ENCODE measurements around the gene ATG4C. TPM values are rescaled to one million over a fixed set of nuclear protein-coding genes. Genes with fewer than 3 reads are reported as not detected.
"Not testable (repeated sequence)": the region's sequence is repeated elsewhere in the genome, so short reads cannot be mapped to it uniquely, and the experiment has no call there.

ATG4C gene, protein sequence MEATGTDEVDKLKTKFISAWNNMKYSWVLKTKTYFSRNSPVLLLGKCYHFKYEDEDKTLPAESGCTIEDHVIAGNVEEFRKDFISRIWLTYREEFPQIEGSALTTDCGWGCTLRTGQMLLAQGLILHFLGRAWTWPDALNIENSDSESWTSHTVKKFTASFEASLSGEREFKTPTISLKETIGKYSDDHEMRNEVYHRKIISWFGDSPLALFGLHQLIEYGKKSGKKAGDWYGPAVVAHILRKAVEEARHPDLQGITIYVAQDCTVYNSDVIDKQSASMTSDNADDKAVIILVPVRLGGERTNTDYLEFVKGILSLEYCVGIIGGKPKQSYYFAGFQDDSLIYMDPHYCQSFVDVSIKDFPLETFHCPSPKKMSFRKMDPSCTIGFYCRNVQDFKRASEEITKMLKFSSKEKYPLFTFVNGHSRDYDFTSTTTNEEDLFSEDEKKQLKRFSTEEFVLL
- 2.0 and 2.2 TPM in 2 replicates for total RNA-seq (2014; rRNA removed; shearing (Covaris generic))

DNA sequence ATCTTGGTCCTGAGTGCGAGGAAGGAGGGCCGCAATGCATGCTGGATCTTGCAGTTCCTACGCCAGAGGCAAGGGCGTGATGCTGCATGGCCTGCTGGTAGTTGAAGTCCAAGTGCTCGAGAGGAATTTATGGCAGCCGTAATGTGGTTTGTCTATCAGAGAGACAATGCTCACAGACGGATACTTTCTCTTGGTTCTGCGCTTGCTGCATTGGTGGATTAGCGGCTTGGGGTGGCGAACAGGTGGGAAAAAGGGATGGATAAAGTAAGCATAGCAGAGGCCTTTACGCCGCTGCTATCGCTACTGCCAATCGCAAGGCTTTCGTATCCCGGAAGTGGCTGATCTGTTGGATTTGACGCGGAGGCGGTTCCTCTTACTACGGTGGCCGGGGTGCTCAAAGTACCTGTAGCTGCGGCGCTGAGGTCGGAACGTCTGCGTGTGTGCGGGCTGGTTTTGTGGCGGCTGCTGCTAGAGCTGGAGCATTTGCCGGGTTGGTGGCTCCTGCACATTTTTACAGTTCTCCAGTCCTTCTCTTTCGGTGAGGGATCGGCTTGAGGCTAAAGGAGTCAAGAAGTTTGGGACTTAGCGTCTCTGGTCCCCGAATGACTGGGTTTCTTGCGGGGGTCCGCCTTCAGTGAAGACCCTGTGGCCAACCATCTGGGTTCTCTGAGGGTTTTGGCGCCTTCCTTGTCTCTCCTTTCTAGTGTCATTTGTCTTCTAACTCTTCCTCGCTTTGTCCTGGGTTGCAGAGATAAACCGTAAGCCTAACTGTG is at the start of gene ATG4C:
Gene ATG4C, plus strand, starts transcription at position 397 of the 773 bp plus-strand sequence. CDS start 19,655 bp downstream, outside the sequence.
- in situ Hi-C loops (cut with HindIII; ENCODE audit: low sequenced_read_pairs) = no loop called here
- peak; percentile 98 for DNase-seq (ENCODE audit: low spot score)

DNA sequence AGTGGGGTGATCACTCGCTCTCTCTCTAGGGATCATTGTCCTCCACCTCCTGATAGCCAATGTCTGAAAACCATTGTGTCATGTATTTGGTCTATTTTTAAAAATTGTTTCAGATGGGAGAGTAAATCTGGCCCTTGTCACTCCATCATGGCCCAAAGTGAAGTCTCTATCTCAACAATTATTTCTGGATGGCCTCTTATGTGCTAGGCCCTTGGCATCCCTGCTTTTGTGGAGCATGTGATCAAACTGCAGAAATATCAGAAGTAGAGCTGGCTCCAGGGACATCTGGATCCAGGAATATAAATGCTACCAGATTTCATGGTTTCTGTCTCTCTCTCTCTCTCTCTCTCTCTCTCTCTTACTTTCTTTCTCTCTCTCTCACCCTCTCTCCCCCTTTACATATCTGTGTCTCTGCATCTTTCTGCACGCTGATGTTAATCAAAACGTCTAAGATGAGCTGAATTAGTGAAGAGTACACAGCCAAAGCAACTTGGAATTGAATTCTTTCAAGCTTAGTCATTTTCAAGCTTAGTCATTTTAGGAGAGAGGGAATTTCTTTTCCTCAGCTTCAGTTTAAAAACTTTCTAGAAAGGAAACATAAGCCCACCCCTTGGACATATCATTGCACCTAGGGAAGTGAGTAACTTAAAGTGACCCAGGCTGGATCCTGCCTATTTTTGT is 48.3 kb upstream of the ATG4C start:
- DNase-seq (ENCODE audit: low spot score) = no peak
- in situ Hi-C loops (cut with HindIII; ENCODE audit: low sequenced_read_pairs) = no loop called here

DNA sequence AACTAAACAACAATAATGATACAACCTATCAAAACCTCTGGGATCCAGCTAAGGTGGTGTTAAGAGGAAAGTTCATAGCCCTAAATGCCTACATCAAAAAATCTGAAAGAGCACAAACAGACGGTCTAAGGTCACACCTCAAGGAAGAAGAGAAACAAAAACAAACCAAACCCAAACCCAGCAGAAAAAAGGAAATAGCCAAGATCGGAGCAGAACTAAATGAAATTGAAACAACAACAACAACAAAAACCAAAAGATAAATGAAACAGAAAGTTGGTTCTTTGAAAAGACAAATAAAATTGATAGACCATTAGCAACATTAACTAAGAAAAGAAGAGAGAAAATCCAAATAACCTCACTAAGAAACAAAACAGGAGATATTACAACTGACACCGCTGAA is 43.2 kb upstream of the ATG4C start:
- in situ Hi-C loops (cut with HindIII; ENCODE audit: low sequenced_read_pairs); DNase-seq (ENCODE audit: low spot score): not testable (repeated sequence)

DNA sequence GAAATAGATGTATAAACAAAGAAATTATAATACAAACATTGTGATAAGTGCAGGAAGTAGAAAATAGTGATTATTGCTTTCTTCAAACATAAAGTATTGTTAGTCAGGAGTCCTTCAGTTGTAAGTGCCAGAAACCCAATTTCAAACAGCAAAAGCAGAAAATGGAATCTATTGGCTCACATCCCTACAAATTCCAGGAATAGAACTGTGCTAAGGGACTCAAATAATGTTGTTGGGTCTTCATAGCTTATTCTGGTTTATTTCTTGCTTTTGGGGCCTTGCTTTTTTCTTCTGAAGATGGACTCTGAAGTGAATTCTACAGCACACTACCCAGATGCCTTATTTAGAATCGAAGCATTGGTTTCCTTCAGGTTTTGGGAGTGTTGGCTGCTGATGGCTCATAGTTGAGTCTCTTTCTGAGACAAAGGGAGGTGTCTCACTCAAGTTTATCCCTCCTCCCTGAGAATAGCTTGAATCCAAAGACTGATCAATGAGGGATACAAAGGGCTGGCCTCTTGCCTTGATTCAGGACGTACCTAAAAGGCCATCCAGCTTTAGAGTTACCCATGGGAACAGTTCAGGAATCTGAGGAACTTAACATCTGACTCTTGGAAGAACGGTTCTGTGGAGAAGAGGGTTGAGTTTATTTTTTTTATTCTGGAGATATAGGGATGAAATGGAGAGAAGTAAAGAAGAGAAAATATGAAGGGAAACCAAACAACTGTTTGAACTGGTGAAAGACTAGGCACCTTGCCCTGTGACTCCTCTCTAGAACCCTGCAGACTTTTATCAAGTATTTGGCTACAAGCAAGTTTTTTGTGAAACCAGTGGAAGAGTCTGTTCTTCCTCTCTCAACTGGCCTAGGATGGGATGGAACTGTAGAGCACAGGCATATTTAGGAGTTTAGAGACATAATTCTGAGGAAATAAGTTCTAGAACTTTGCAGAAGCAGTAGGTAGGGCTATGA is 39.0 kb upstream of the ATG4C start:
- DNase-seq (ENCODE audit: low spot score) = no peak
- in situ Hi-C loops (cut with HindIII; ENCODE audit: low sequenced_read_pairs) = no loop called here

DNA sequence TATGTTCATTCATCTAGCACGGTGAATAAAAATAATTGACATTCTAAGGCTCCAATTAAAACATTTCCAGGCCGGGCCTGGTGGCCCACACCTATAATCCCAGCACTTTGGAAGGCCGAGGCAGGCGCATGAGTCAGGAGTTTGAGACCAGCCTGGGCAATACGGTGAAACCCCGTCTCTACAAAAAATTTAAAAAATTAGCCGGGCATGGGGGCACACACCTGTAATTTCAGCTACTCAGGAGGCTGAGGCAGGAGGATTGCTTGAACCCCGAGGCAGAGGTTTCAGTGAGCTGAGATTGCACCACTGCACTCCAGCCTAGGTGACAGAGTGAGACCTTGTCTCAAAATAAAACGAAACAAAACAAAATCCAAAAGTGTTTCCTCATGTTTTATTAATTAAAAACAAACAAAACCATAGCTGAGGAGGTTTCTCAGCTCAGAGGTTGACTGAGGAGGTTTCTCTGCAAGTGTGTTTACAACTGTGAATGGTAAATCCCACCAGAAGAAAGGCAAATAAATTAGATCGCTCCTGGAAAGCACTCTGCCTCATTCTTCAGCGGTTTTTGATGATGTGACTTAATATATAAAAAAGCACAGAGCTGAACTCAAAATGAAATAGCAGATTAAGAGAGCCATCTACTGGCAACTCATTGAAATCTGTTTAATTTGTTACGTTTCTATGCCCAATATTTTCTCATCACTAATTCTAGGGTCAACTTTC is 37.7 kb upstream of the ATG4C start:
- DNase-seq (ENCODE audit: low spot score) = peak; percentile 64
- in situ Hi-C loops (cut with HindIII; ENCODE audit: low sequenced_read_pairs) = no loop called here

DNA sequence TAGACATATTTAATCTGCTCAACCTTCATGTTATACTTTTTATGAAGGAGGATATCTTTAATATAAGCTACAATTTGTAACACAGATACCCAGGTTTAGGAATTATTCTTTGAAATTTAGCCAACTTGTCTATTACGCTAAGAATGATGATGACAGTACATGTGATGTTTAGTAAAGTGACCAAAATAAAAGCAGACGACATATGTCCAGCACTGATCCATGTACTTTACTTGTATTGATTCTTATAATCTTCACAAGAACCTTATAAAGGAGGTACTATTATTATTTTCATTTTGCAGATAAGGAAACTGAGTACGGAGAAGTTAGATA is 37.2 kb upstream of the ATG4C start:
- in situ Hi-C loops (cut with HindIII; ENCODE audit: low sequenced_read_pairs) = no loop called here
- DNase-seq (ENCODE audit: low spot score) = no peak

DNA sequence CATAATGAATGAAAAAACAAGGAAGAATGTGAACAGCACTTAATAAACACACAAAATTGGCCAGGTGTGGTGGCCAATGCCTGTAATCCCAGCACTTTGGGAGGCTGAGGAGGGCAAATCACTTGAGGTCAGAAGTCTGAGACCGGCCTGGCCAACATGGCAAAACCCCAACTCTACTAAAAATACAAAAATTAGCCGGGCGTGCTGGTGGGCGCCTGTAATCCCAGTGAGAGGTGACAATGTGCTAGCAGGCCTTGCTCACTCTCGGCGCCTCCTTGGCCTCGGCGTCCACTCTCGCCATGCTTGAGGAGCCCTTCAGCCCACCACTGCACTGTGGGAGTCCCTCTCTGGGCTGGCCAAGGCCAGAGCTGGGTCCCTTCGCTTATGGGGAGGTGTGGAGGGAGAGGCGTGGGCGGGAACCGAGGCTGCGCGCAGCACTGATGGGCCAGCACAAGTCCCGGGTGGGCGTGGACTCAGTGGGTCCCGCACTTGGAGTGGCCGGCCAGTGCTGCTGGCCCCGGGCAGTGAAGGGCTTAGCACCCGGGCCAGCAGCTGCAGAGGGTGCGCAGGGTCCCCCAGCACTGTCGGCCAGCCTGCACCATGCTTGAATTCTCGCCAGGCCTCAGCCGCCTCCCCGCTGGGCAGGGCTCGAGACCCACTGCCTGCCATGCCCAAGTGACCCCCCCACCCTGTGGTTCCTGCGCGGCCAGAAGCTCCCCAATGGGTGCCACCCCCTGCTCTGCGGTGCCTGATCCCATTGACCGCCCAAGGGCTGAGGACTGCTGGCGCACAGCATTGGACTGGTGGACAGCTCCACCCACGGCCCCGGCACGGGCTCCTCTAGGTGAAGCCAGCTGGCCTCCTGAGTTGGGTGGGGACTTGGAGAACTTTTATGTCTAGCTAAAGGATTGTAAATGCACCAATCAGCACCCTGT is 30.6 kb upstream of the ATG4C start:
- in situ Hi-C loops (cut with HindIII; ENCODE audit: low sequenced_read_pairs) = no loop called here
- no peak for DNase-seq (ENCODE audit: low spot score)

DNA sequence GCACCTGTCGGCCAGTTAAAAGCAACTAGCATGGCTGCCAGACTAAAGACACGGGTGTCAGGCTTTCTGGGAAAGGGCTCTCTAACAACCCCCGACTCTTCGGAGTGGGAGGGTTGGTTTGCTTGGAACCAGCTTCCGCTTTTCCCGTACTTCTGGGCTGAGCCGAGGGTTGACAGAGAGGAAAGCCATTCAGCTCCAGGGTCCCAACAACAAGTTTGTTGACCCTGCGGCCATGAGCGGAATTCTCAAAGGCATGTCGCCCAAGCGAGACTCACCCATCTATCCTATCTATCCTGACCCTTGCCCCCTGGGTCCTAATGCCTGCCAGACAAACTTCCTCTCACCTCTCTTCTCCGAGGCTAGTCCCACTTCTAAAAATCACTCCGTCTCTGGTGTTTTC is 29.0 kb upstream of the ATG4C start:
- in situ Hi-C loops (cut with HindIII; ENCODE audit: low sequenced_read_pairs); DNase-seq (ENCODE audit: low spot score): not testable (repeated sequence)

DNA sequence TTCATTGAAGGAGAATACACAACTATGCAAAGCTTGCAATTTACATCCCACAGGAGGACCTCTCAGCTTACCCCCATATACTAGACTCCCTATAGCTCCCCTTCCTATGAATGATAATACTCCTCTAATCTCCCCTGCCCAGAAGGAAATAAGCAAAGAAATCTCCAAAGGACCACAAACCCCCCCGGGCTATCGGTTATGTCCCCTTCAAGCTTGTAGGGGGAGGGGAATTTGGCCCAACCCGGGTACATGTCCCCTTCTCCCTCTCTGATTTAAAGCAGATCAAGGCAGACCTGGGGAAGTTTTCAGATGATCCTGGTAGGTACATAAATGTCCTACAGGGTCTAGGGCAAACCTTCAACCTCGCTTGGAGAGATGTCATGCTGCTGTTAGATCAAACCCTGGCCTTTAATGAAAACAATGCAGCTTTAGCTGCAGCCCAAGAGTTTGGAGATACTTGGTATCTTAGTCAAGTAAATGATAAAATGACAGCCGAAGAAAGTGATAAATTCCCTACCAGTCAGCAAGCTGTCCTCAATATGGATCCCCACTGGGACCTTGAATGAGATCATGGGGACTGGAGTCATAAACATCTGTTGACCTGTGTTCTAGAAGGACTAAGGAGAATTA is 27.6 kb upstream of the ATG4C start:
- in situ Hi-C loops (cut with HindIII; ENCODE audit: low sequenced_read_pairs); DNase-seq (ENCODE audit: low spot score): not testable (repeated sequence)

DNA sequence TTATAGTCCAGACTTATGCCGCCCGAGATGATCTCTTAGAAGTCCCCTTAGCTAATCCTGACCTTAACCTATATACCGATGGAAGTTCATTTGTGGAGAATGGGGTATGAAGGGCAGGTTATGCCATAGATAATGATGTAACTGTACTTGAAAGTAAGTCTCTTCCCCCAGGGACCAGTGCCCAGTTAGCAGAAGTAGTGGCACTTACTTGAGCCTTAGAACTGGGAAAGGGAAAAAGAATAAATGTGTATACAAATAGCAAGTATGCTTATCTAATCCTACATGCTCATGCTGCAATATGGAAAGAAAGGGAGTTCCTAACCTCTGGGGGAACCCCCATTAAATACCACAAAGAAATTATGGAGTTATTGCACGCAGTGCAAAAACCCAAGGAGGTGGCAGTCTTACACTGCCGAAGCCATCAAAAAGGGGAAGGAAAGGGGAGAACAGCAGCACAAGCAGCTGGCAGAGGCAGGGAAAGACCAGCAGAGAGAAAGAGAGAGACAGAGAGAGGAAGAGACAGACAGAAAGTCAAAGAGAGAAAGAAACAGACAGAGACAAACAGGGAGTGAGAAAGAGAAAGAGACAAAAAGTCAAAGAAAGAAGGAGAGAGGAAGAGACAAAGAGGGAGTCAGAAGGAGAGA is 24.6 kb upstream of the ATG4C start:
- DNase-seq (ENCODE audit: low spot score); in situ Hi-C loops (cut with HindIII; ENCODE audit: low sequenced_read_pairs): not testable (repeated sequence)

DNA sequence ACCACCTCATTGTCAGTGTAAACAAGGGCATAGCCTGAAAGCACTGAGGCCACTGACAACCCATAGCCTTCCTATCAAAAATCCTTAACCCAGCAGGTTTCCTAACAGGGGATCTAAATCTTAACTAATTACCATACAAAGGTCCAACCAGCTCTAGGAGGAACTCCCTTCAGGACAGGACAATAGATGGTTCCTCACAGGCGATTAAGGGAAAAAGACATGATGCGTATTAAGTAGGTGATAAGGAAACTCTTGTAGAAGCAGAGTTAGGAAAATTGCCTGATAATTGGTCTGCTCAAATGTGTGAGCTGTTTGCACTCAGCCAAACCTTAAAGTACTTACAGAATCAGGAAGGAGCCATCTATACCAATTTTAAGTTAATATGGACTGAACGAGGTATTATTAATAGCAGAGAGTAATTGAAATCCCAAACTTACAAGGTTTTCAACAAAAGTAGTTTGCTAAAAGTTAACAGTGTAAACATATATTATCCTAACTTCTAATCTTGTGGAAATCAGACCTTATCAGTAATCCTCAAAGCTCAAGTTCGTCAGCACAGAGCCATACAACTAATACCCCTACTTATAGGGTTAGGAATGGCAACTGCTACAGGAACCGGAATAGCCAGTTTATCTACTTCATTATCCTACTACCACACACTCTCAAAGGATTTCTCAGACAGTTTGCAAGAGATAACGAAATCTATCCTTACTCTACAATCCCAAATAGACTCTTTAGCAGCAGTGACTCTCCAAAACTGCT is 23.7 kb upstream of the ATG4C start:
- in situ Hi-C loops (cut with HindIII; ENCODE audit: low sequenced_read_pairs); DNase-seq (ENCODE audit: low spot score): not testable (repeated sequence)

DNA sequence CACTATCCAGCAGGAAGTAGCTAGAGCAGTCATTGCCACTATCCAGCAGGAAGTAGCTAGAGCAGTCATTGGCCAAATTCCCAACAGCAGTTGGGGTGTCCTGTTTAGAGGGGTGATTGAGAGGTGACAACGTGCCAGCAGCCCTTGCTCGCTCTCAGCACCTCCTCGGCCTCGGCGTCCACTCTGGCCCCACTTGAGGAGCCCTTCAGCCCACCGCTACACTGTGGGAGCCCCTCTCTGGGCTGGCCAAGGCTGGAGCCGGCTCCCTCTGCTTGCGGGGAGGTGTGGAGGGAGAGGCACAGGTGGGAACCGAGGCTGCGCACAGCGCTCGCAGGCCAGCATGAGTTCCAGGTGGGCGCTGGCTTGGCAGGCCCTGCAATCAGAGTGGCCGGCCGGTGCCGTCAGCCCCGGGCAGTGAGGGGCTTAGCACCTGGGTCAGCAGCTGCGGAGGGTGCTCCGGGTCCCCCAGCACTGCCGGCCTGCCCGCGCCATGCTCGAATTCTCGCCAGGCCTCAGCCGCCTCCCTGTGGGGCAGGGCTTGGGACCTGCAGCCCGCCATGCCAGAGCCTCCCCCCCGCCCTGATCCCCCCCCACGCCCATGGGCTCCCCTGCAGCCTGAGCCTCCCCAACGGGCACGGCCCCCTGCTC is 22.6 kb upstream of the ATG4C start:
- DNase-seq (ENCODE audit: low spot score); in situ Hi-C loops (cut with HindIII; ENCODE audit: low sequenced_read_pairs): not testable (repeated sequence)

DNA sequence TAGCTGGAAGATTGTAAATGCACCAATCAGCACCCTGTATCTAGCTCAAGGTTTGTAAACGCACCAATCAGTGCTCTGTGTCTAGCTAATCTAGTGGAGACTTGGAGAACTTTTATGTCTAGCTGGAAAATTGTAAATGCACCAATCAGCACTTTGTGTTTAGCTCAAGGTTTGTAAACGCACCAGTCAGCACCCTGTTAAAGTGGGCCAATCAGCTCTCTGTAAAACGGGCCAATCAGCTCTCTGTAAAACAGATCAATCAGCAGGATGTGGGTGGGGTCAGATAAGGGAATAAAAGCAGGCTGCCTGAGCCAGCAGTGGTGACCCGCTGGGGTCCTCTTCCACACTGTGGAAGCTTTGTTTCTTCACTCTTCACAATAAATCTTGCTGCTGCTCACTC is 21.9 kb upstream of the ATG4C start:
- in situ Hi-C loops (cut with HindIII; ENCODE audit: low sequenced_read_pairs); DNase-seq (ENCODE audit: low spot score): not testable (repeated sequence)

DNA sequence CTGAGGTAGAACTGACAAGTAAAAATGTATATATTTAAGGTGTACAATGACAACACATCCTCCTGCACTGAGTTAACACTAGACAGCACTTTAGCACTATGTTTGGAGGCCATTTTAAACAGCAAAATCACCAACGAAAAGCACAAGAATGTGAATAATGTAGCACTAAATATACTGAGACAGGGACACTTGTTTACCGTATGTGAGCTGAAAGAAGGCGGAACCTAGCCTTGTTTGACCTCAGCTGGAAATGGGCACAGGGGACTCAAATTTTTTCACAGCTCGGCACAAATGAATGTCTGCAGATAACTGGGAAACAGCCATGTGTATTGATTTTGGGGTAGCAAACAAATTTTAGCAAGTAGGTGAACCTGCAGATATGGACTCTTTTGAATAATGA is 18.0 kb upstream of the ATG4C start:
- in situ Hi-C loops (cut with HindIII; ENCODE audit: low sequenced_read_pairs) = no loop called here
- DNase-seq (ENCODE audit: low spot score) = no peak

DNA sequence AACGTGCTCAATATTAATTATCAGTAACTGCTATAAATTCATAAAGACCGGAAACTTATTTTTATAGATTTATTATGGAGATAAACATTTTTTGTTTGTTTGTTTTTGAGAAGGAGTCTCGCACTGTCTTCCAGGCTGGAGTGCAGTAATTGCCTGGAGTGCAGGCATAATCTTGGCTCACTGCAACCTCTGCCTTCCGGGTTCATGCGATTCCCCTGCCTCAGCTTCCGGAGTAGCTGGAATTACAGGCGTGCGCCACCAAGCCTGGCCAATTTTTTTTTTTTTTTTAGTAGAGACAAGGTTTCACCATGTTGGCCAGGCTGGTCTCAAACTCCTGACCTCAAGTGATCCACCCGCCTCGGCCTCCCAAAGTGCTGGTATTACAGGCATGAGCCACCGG is 15.4 kb upstream of the ATG4C start:
- DNase-seq (ENCODE audit: low spot score); in situ Hi-C loops (cut with HindIII; ENCODE audit: low sequenced_read_pairs): not testable (repeated sequence)

All from G401 (cell line).